Lower lobe of right lung (tissue), 2 donors: Measurements from ENCODE around the gene ST14. TPM values are rescaled to one million over a fixed set of nuclear protein-coding genes. Genes with fewer than 3 reads are reported as not detected.

ENCODE experiments used
- ATAC-seq, 2 donors: fragments of 200-7000 bp; cut with Tn5 transposase; one replicate each; pipeline ENCODE4 v1.9.1; 2020 to 2022; ENCODE audit warnings: mild to moderate bottlenecking in 2 of 2, moderate library complexity in 2 of 2
- DNase-seq: peaks from one replicate; pipeline ENCODE4 v3.0.0-alpha.2; 2020
- H3K27ac ChIP-seq: fragments of 200-600 bp; one replicate; pipeline ENCODE4 v1.8.0; 2022
- H3K27me3 ChIP-seq: fragments of 200-600 bp; one replicate; pipeline ENCODE4 v1.8.0; 2022; ENCODE audit warnings: low read depth
- H3K36me3 ChIP-seq: fragments of 200-600 bp; one replicate; pipeline ENCODE4 v1.8.0; 2022; ENCODE audit warnings: mild to moderate bottlenecking
- H3K4me1 ChIP-seq: fragments of 200-600 bp; one replicate; pipeline ENCODE4 v1.8.0; 2022
- H3K4me3 ChIP-seq: fragments of 200-600 bp; one replicate; pipeline ENCODE4 v1.8.0; 2022; ENCODE audit warnings: mild to moderate bottlenecking
- H3K9me3 ChIP-seq: fragments of 200-600 bp; one replicate; pipeline ENCODE4 v1.8.0; 2022
- intact Hi-C: fragments of 100-400 bp; cut with DNase I; formaldehyde crosslinking; loops from one replicate; pipeline ENCODE4 v1.11.0; 2022
- long read RNA-seq: library from polyadenylated mRNA; unstranded; transcript quantifications from one replicate; pipeline ENCODE4 v2.0.0, GENCODE V29; 2021
- total RNA-seq: library from RNA; stranded (reverse); fragmentation: NEBNext Ultra II Directional; extraction: Animal tissue kit (Norgen Biotek cat#: 25700); gene quantifications from one replicate; pipeline ENCODE4 v1.2.1, GENCODE V29; 2021
- TF ChIP-seq, protein P1 (sequence below): fragments of 200-600 bp; IDR thresholded peaks from one replicate; pipeline ENCODE4 v1.8.0; 2022; ENCODE audit warnings: antibody characterized with exemption, mild to moderate bottlenecking
- donor health status: DM: no; HTN: yes; CAD: no; lungs with severe emphysema.

The ST14 gene
- total RNA-seq: 61.1 TPM
- long read RNA-seq, transcript ST14-201 (19 exons, 3,539 nt): major isoform, 108 of 224 reads
- long read RNA-seq, partial matches to known transcripts: 99 of 224 reads
- long read RNA-seq, other reads (novel, unspliced or antisense): 17 of 224 reads

- peaks cover 56% of the 10 kb centered on the region for H3K4me1 ChIP-seq
- peak within 1 kb of the TSS; percentile 59 for H3K4me3 ChIP-seq
- intact Hi-C loops: no loop called here
- no peaks in the 10 kb centered on the region for H3K9me3 ChIP-seq
- DNase-seq (peak; percentile 87), ATAC-seq (peak; percentile 86 to 92)
- H3K36me3 ChIP-seq: no peaks in the 10 kb centered on the region
- peaks cover 13% of the 10 kb centered on the region for H3K27me3 ChIP-seq
- TF ChIP-seq, protein P1, sequence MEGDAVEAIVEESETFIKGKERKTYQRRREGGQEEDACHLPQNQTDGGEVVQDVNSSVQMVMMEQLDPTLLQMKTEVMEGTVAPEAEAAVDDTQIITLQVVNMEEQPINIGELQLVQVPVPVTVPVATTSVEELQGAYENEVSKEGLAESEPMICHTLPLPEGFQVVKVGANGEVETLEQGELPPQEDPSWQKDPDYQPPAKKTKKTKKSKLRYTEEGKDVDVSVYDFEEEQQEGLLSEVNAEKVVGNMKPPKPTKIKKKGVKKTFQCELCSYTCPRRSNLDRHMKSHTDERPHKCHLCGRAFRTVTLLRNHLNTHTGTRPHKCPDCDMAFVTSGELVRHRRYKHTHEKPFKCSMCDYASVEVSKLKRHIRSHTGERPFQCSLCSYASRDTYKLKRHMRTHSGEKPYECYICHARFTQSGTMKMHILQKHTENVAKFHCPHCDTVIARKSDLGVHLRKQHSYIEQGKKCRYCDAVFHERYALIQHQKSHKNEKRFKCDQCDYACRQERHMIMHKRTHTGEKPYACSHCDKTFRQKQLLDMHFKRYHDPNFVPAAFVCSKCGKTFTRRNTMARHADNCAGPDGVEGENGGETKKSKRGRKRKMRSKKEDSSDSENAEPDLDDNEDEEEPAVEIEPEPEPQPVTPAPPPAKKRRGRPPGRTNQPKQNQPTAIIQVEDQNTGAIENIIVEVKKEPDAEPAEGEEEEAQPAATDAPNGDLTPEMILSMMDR: no peak
- peak within 1 kb of the TSS; percentile 82 for H3K27ac ChIP-seq
Measured at GRCh38 chr11:130159657-130160497, at the start of gene ST14. ST14 (plus strand) TSS chr11:130159782; CDS start chr11:130159980, 198 bp downstream.

- TF ChIP-seq, protein P1: no peak
- peaks cover 42% of the 10 kb centered on the region for H3K36me3 ChIP-seq
- intact Hi-C loops: no loop called here
- H3K4me1 ChIP-seq: peaks cover 13% of the 10 kb centered on the region
- H3K9me3 ChIP-seq: no peaks in the 10 kb centered on the region
- H3K4me3 ChIP-seq: no peak overlapping the region
- no peaks in the 10 kb centered on the region for H3K27me3 ChIP-seq
- ATAC-seq (no peak), DNase-seq (no peak)
- H3K27ac ChIP-seq: no peak overlapping the region
Measured at GRCh38 chr11:130110339-130111108, 49.1 kb upstream of the ST14 start.

- Histone ChIP-seq H3K4me1 (peaks cover 15% of the 10 kb centered on the region), H3K27me3 (no peaks in the 10 kb centered on the region), H3K4me3 (no peak overlapping the region), H3K9me3 (no peaks in the 10 kb centered on the region), H3K27ac (no peak overlapping the region), H3K36me3 (peaks cover 48% of the 10 kb centered on the region)
- TF ChIP-seq, protein P1: no peak
- no peak for ATAC-seq
- DNase-seq: no peak
- intact Hi-C loops: no loop called here
Measured at GRCh38 chr11:130112071-130112830, 47.3 kb upstream of the ST14 start.

DNA sequence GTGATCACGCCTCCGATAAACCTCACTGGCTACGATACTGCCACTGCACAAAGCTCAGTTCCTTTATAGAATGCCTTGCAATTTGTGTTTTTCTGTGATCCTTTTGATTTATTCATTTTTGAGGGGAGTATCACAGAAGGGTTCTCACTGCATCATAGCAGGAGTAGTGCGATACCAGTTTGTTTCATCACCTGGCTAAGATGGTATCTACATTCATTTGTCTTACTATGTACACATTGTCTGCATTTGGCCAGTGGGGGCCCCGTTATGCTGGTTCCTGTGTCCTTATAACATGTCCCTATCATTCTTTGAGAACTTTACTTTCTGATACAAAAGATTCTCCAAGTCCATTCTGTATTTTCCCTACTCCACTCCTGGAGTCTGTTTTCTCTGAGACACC is 45.3 kb upstream of the ST14 start:
- DNase-seq (no peak), ATAC-seq (no peak)
- Histone ChIP-seq H3K27me3 (no peaks in the 10 kb centered on the region), H3K4me1 (peaks cover 24% of the 10 kb centered on the region), H3K27ac (no peak overlapping the region), H3K9me3 (no peaks in the 10 kb centered on the region), H3K4me3 (no peak overlapping the region), H3K36me3 (peaks cover 51% of the 10 kb centered on the region)
- TF ChIP-seq, protein P1: no peak
- intact Hi-C loops: no loop called here

DNA sequence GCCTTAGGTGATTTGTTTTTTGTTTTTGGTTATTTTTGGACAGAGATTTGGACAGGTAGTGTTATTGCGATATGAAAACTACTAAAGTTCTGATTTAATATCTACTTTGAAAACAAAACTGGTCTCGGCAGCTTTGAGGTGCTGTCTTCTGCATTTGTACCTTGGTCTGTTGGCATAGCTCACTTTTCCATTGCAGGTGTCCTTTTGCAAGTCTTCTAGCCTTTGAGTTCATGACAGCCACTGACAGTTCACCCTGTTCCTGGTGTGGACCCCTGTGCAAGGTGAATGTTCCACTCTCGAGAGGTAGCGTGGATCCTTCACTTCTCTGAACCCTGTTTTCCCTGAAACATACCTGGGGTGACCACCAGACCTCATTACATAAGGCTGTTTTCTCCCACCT is 44.9 kb upstream of the ST14 start:
- Histone ChIP-seq H3K27me3 (no peaks in the 10 kb centered on the region), H3K27ac (no peak overlapping the region), H3K4me1 (peaks cover 24% of the 10 kb centered on the region), H3K4me3 (no peak overlapping the region), H3K36me3 (peaks cover 46% of the 10 kb centered on the region), H3K9me3 (no peaks in the 10 kb centered on the region)
- intact Hi-C loops: no loop called here
- DNase-seq (no peak), ATAC-seq (no peak)
- TF ChIP-seq, protein P1: no peak
